GM06990 (cell line): ENCODE measurements around the gene LRRFIP2.

Experiments used
- DNase-seq: peaks from one replicate; pipeline ENCODE4 v3.0.0-alpha.2; 2011; ENCODE audit not compliant: insufficient read length; ENCODE audit errors: extremely low read depth
- H3K27me3 ChIP-seq: replicated peaks from 2 replicates; pipeline ENCODE4 v1.6.0; 2011; ENCODE audit warnings: low read length; ENCODE audit not compliant: control insufficient read depth, insufficient read depth
- H3K36me3 ChIP-seq: 2 replicates; pipeline ENCODE4 v1.5.1; 2011; ENCODE audit warnings: low read length; ENCODE audit not compliant: control insufficient read depth, insufficient read depth
- H3K4me3 ChIP-seq: replicated peaks from 2 replicates; pipeline ENCODE4 v1.5.1; 2011; ENCODE audit warnings: low read depth, mild to moderate bottlenecking, control low read depth, low read length
- CTCF ChIP-seq: IDR thresholded peaks from 2 replicates; pipeline ENCODE4 v1.5.1; 2011; ENCODE audit warnings: low read length, control low read depth, mild to moderate bottlenecking, inconsistent platforms; ENCODE audit not compliant: insufficient read depth, poor library complexity, severe bottlenecking

The LRRFIP2 gene

GRCh38 chr3:37131860-37132144, 42.6 kb downstream of the LRRFIP2 start:
- no peak for TF ChIP-seq CTCF
- no peak for DNase-seq
- H3K36me3 ChIP-seq, result no peaks in the 10 kb centered on the region
- no peak overlapping the region for H3K4me3 ChIP-seq
- H3K27me3 ChIP-seq, result no peaks in the 10 kb centered on the region

GRCh38 chr3:37130984-37131859, 43.2 kb downstream of the LRRFIP2 start:
- no peaks in the 10 kb centered on the region for H3K36me3 ChIP-seq
- DNase-seq, result no peak
- TF ChIP-seq CTCF, result no peak
- H3K27me3 ChIP-seq, result no peaks in the 10 kb centered on the region
- no peak overlapping the region for H3K4me3 ChIP-seq

- TF ChIP-seq CTCF, result no peak
- Histone ChIP-seq H3K36me3 (no peaks in the 10 kb centered on the region), H3K27me3 (no peaks in the 10 kb centered on the region)
Measured at GRCh38 chr3:37130448-37130847, 43.9 kb downstream of the LRRFIP2 start.

GRCh38 chr3:37129871-37130270, 44.5 kb downstream of the LRRFIP2 start:
- no peaks in the 10 kb centered on the region for H3K36me3 ChIP-seq
- no peak for TF ChIP-seq CTCF
- no peak for DNase-seq
- no peaks in the 10 kb centered on the region for H3K27me3 ChIP-seq
- H3K4me3 ChIP-seq, result no peak overlapping the region

More at GRCh38 chr3:37130448-37130847, 43.9 kb downstream of the LRRFIP2 start:
- DNase-seq, result no peak
- no peak overlapping the region for H3K4me3 ChIP-seq

GRCh38 chr3:37127340-37127739, 47.0 kb downstream of the LRRFIP2 start:
- TF ChIP-seq CTCF, result no peak
- DNase-seq, result no peak
- Histone ChIP-seq H3K36me3 (no peaks in the 10 kb centered on the region), H3K4me3 (no peak overlapping the region), H3K27me3 (no peaks in the 10 kb centered on the region)

GRCh38 chr3:37126856-37127255, 47.5 kb downstream of the LRRFIP2 start:
- no peaks in the 10 kb centered on the region for H3K36me3 ChIP-seq
- TF ChIP-seq CTCF, result no peak
- DNase-seq, result no peak
- H3K27me3 ChIP-seq, result no peaks in the 10 kb centered on the region
- H3K4me3 ChIP-seq, result no peak overlapping the region
